CD4-positive, alpha-beta memory T cell (primary cell): ENCODE results near the gene OGFOD3. TPM values are rescaled to one million over a fixed set of nuclear protein-coding genes. Genes with fewer than 3 reads are reported as not detected.
"Not testable (repeated sequence)": the region's sequence is repeated elsewhere in the genome, so short reads cannot be mapped to it uniquely, and the experiment has no call there.

Source experiments
- CTCF ChIA-PET: fragments of 350-600 bp; sonication (Branson Sonifier 250); formaldehyde crosslinking; loops from one replicate; lab custom pipeline; 2021; ENCODE audit warnings: inconsistent platforms; ENCODE audit not compliant: partially characterized antibody; lab: Charles Lee
- POLR2A ChIA-PET: fragments of 350-600 bp; sonication (Branson Sonifier 250); formaldehyde crosslinking; loops from one replicate; lab custom pipeline; 2021; ENCODE audit not compliant: partially characterized antibody; lab: Charles Lee
- DNase-seq, 5 donors: peaks; one replicate each; pipeline versions ENCODE4 v3.0.0 to v3.0.0-alpha.2; 2020 to 2022; ENCODE audit warnings: mixed read lengths in 1 of 5
- H3K27ac ChIP-seq: one replicate; pipeline ENCODE4 v1.7.0; 2013; ENCODE audit warnings: low read depth, low read length
- H3K27me3 ChIP-seq: 2 replicates; pipeline ENCODE4 v1.7.0; 2013; ENCODE audit warnings: mild to moderate bottlenecking, low read length, moderate library complexity; ENCODE audit not compliant: insufficient read depth
- H3K36me3 ChIP-seq: 2 replicates; pipeline ENCODE4 v1.7.0; 2013; ENCODE audit warnings: mild to moderate bottlenecking, low read length, moderate library complexity; ENCODE audit not compliant: insufficient read depth
- H3K4me1 ChIP-seq: 2 replicates; pipeline ENCODE4 v1.7.0; 2013; ENCODE audit warnings: mild to moderate bottlenecking, low read length, moderate library complexity; ENCODE audit not compliant: insufficient read depth
- H3K4me3 ChIP-seq, 2 donors: one replicate each; pipeline ENCODE4 v1.7.0; 2013; ENCODE audit warnings: low read length in 2 of 2, mild to moderate bottlenecking in 1 of 2
- H3K9me3 ChIP-seq, 2 donors: one replicate each; pipeline ENCODE4 v1.7.0; 2013; ENCODE audit warnings: low read length in 2 of 2, control low read depth in 1 of 2; ENCODE audit not compliant: control insufficient read depth in 1 of 2
- H3K27ac Mint-ChIP-seq, 7 donors: one replicate each; pipeline ENCODE4 v1.8.0; 2020 to 2021; ENCODE audit warnings: mixed read lengths in 7 of 7, mild to moderate bottlenecking in 6 of 7, inconsistent platforms in 3 of 7, moderate library complexity in 3 of 7
- H3K27me3 Mint-ChIP-seq, 2 donors: one replicate each; pipeline ENCODE4 v1.8.0; 2020 to 2021; ENCODE audit warnings: mixed read lengths in 2 of 2
- H3K36me3 Mint-ChIP-seq, 2 donors: one replicate each; pipeline ENCODE4 v1.8.0; 2020 to 2021; ENCODE audit warnings: mixed read lengths in 2 of 2, inconsistent platforms in 1 of 2, mild to moderate bottlenecking in 1 of 2
- H3K4me1 Mint-ChIP-seq, 4 donors: one replicate each; pipeline ENCODE4 v1.8.0; 2020 to 2021; ENCODE audit warnings: mixed read lengths in 4 of 4, mild to moderate bottlenecking in 1 of 4
- H3K4me3 Mint-ChIP-seq, 8 donors: one replicate each; pipeline ENCODE4 v1.8.0; 2020 to 2021; ENCODE audit warnings: mixed read lengths in 8 of 8, mild to moderate bottlenecking in 7 of 8, moderate library complexity in 6 of 8, inconsistent platforms in 3 of 8
- H3K9me3 Mint-ChIP-seq, 8 donors: one replicate each; pipeline ENCODE4 v1.8.0; 2020 to 2021; ENCODE audit warnings: mixed read lengths in 8 of 8, mild to moderate bottlenecking in 5 of 8, inconsistent platforms in 3 of 8, moderate library complexity in 1 of 8
- intact Hi-C: fragments of 100-400 bp; cut with micrococcal nuclease; formaldehyde crosslinking; loops from one replicate; pipeline ENCODE4 v1.15.1; 2023
- polyA plus RNA-seq, 2 donors: library from polyadenylated mRNA; unstranded; fragments of 300-500 nt; fragmentation: Illumina TruSeq; gene quantifications; one replicate each; pipeline ENCODE4 v1.2.3, GENCODE V29; 2021
- total RNA-seq, 2 experiments: library from RNA; stranded (reverse); gene quantifications; one replicate each; pipeline ENCODE4 v1.2.3, GENCODE V29; 2021

Gene OGFOD3
- total and polyA plus RNA-seq, 4 experiments from 2014 or later, result 23.4 to 36.1 (median 29.5) TPM

- H3K9me3 ChIP-seq, DNase-seq, H3K4me3 Mint-ChIP-seq, H3K27ac ChIP-seq, H3K27me3 Mint-ChIP-seq, H3K4me3 ChIP-seq, H3K27me3 ChIP-seq, H3K36me3 ChIP-seq, CTCF ChIA-PET, H3K9me3 Mint-ChIP-seq: not testable (repeated sequence)
- intact Hi-C loops, result loop anchor here (5.0 kb wide), 1 partner anchor 299 kb away; the partner anchor contains the start of gene TBCD
- H3K36me3 Mint-ChIP-seq, result peaks cover 0 to 17% of the 10 kb centered on the region in 2 donors
- POLR2A ChIA-PET, result interaction anchor here (1.5 kb wide), 1 partner anchor 66 kb away, joined by 6 read pairs; the partner anchor contains the start of gene FOXK2
- H3K4me1 Mint-ChIP-seq, result peaks cover 27 to 47% (median 37%) of the 10 kb centered on the region in 4 donors
- H3K27ac Mint-ChIP-seq, result peak overlapping the region in 1 of 7 donors; percentile 8
- H3K4me1 ChIP-seq, result peaks cover 40% of the 10 kb centered on the region
Measured at GRCh38 chr17:82453151-82453550, 34.8 kb upstream of the OGFOD3 start.

- H3K4me1 ChIP-seq, result peaks cover 40% of the 10 kb centered on the region
- peaks cover 25 to 41% (median 32%) of the 10 kb centered on the region in 4 donors for H3K4me1 Mint-ChIP-seq
- no peak for DNase-seq
- H3K27ac ChIP-seq, result peak overlapping the region; percentile 86
- peaks cover 6% of the 10 kb centered on the region for H3K36me3 ChIP-seq
- peak overlapping the region in 6 of 7 donors; percentile 55 to 97 (median 88) for H3K27ac Mint-ChIP-seq
- peak overlapping the region in 7 of 8 donors; percentile 1 to 60 (median 46) for H3K4me3 Mint-ChIP-seq
- H3K27me3 Mint-ChIP-seq, result no peaks in the 10 kb centered on the region
- no peak overlapping the region for H3K4me3 ChIP-seq
- intact Hi-C loops, result loop anchor here (5.0 kb wide), 1 partner anchor 300 kb away; the partner anchor contains the start of gene TBCD
- H3K9me3 ChIP-seq, result no peaks in the 10 kb centered on the region
- no peaks in the 10 kb centered on the region for H3K9me3 Mint-ChIP-seq
- H3K36me3 Mint-ChIP-seq, result peaks cover 0 to 17% of the 10 kb centered on the region in 2 donors
- H3K27me3 ChIP-seq, result no peaks in the 10 kb centered on the region
- POLR2A ChIA-PET, result interaction anchor here (1.5 to 2.0 kb wide), 2 partner anchors 44 to 67 kb away, joined by 6 to 12 read pairs; partner anchors contain the start of gene FOXK2
- CTCF ChIA-PET, result no interaction called here
Measured at GRCh38 chr17:82452162-82452561, 33.8 kb upstream of the OGFOD3 start.

DNA sequence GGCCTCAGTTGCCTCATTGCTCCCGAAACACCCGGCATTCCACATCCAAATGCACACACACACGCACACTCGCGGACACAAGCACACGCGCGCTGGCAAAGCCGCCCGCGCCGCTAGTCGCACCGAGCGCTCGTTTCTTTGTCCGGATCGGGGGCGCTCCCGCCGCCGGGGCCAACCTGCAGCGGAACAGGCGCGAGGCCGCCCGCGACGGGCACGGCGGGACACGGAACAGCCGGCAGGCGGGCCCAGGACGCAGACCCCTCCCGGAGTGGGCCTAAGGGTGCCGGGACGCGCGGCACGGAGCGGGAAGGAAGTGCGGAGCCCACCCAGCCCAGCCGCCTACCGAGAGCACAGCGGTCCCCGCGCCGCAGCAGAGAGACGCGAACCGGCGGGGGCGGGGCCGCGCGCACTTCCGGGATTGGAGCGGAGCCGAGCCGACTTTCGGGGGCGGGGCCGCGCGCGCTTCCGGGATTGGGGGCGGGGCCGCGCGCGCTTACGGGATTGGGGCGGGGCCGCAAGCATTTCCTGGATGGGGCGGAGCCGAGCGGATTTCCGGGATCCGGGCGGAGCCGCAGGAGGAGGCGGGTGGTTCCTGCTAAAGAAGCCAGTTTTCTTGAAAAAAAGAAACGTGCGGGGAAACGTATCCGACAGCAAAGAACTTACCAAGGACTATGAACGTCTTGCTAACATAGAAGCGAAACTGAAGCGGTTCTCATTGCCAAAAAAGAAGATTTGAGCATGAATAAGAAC is 32.1 kb upstream of the OGFOD3 start, which contains the start of gene CYBC1:
Gene CYBC1 (minus strand): TSS at position 396 of the 750 bp plus-strand sequence. CDS start 1,498 bp downstream, outside the sequence.
- DNase-seq, result peak; percentile 90 to 93 (median 93)
- H3K36me3 Mint-ChIP-seq, result peaks cover 0 to 17% of the 10 kb centered on the region in 2 donors
- H3K27ac Mint-ChIP-seq, result peak within 1 kb of the TSS; percentile 93 to 99 (median 96)
- no peaks in the 10 kb centered on the region for H3K27me3 Mint-ChIP-seq
- H3K27me3 ChIP-seq, result no peaks in the 10 kb centered on the region
- ChIA-PET CTCF (no interaction called here), POLR2A (interaction anchor here (1.4 to 3.3 kb wide), 4 partner anchors 8 to 46 kb away, joined by 3 to 50 read pairs (median 14); partner anchors contain the start of gene NARF)
- peak within 1 kb of the TSS; percentile 86 to 98 (median 94) for H3K4me3 Mint-ChIP-seq
- intact Hi-C loops, result loop anchor here (1.0 to 5.0 kb wide), 4 partner anchors 8 to 302 kb away; partner anchors contain the start of genes HEXD, NARF, OGFOD3 and TBCD
- peaks cover 14% of the 10 kb centered on the region for H3K36me3 ChIP-seq
- peaks cover 44% of the 10 kb centered on the region for H3K4me1 ChIP-seq
- H3K27ac ChIP-seq, result peak within 1 kb of the TSS; percentile 86
- no peaks in the 10 kb centered on the region for H3K9me3 Mint-ChIP-seq
- peak within 1 kb of the TSS; percentile 86 to 95 for H3K4me3 ChIP-seq
- no peaks in the 10 kb centered on the region for H3K9me3 ChIP-seq
- H3K4me1 Mint-ChIP-seq, result peaks cover 22 to 48% (median 30%) of the 10 kb centered on the region in 4 donors

DNA sequence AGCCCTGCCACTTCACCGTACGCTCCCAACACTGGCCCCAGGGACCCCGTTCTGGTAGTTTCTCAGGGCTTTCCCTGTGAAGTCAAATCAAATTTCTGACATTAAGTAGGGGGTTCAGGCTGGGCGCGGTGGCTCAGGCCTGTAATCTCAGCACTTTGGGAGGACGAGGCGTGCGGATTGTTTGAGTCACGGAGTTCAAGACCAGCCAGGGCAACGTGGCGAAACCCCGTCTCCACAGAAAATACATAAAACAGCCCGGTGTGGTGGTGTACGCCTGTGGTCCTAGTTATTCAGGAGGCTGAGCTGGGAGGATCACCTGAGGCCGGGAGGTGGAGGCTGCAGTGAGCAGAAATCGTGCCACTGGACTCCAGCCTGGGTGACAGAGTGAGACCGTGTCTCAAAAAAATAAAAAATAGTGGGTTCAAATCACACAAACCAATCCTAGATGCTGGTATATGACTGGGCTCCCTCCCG is 31.5 kb upstream of the OGFOD3 start:
- peak overlapping the region; percentile 86 to 98 (median 94) for H3K4me3 Mint-ChIP-seq
- H3K36me3 ChIP-seq, result peaks cover 15% of the 10 kb centered on the region
- H3K27ac ChIP-seq, result peak overlapping the region; percentile 86
- peaks cover 0 to 17% of the 10 kb centered on the region in 2 donors for H3K36me3 Mint-ChIP-seq
- H3K4me1 ChIP-seq, result peaks cover 47% of the 10 kb centered on the region
- intact Hi-C loops, result loop anchor here (1.0 to 5.0 kb wide), 4 partner anchors 8 to 302 kb away; partner anchors contain the start of genes HEXD, NARF, OGFOD3 and TBCD
- no peaks in the 10 kb centered on the region for H3K9me3 ChIP-seq
- DNase-seq, result peak in 3 of 5 donors; percentile 21 to 64 (median 43)
- no peaks in the 10 kb centered on the region for H3K27me3 ChIP-seq
- ChIA-PET CTCF (interaction anchor here (0.6 to 0.7 kb wide), 2 partner anchors 31 to 32 kb away, joined by 3 read pairs; no protein-coding TSS in a partner anchor), POLR2A (interaction anchor here (0.6 to 3.3 kb wide), 11 partner anchors 8 to 766 kb away, joined by 3 to 50 read pairs (median 4); partner anchors contain the start of genes ARL16, FOXK2, HGS and NARF)
- H3K4me1 Mint-ChIP-seq, result peaks cover 22 to 48% (median 30%) of the 10 kb centered on the region in 4 donors
- H3K4me3 ChIP-seq, result peak overlapping the region; percentile 86 to 95
- H3K27ac Mint-ChIP-seq, result peak overlapping the region; percentile 85 to 99 (median 96)
- no peaks in the 10 kb centered on the region for H3K9me3 Mint-ChIP-seq
- H3K27me3 Mint-ChIP-seq, result no peaks in the 10 kb centered on the region

- intact Hi-C loops, result no loop called here
- peaks cover 47% of the 10 kb centered on the region for H3K4me1 ChIP-seq
Measured at GRCh38 chr17:82449131-82449882, 30.9 kb upstream of the OGFOD3 start.

GRCh38 chr17:82447876-82448275 is 29.5 kb upstream of the OGFOD3 start:
- Mint-ChIP-seq H3K36me3 (peaks cover 0 to 21% of the 10 kb centered on the region in 2 donors), H3K27ac (peak overlapping the region; percentile 13 to 85 (median 78)), H3K27me3 (no peaks in the 10 kb centered on the region), H3K4me1 (peaks cover 22 to 51% (median 30%) of the 10 kb centered on the region in 4 donors), H3K4me3 (peak overlapping the region in 6 of 8 donors; percentile 4 to 69 (median 62)), H3K9me3 (no peaks in the 10 kb centered on the region)
- peak overlapping the region; percentile 45 for H3K27ac ChIP-seq
- H3K36me3 ChIP-seq, result peaks cover 30% of the 10 kb centered on the region
- H3K4me1 ChIP-seq, result peaks cover 47% of the 10 kb centered on the region
- no peaks in the 10 kb centered on the region for H3K27me3 ChIP-seq
- no peak overlapping the region for H3K4me3 ChIP-seq
- intact Hi-C loops, result no loop called here
- DNase-seq, result no peak
- H3K9me3 ChIP-seq, result no peaks in the 10 kb centered on the region
- ChIA-PET POLR2A (interaction anchor here (3.3 kb wide), 1 partner anchor 10 kb away, joined by 50 read pairs; the partner anchor contains the start of gene NARF), CTCF (no interaction called here)

More at GRCh38 chr17:82449131-82449882, 30.9 kb upstream of the OGFOD3 start:
- ChIA-PET CTCF (interaction anchor here (0.6 to 1.2 kb wide), 3 partner anchors 30 to 45 kb away, joined by 3 to 4 read pairs (median 3); no protein-coding TSS in a partner anchor), POLR2A (interaction anchor here (0.6 to 3.3 kb wide), 14 partner anchors 9 to 766 kb away, joined by 3 to 50 read pairs (median 4); partner anchors contain the start of genes ARL16, FOXK2, HGS and NARF)
- DNase-seq, result peak; percentile 73 to 93 (median 76)
- Mint-ChIP-seq H3K4me3 (peak overlapping the region; percentile 86 to 98 (median 94)), H3K27ac (peak overlapping the region; percentile 85 to 99 (median 96)), H3K9me3 (no peaks in the 10 kb centered on the region), H3K36me3 (peaks cover 0 to 17% of the 10 kb centered on the region in 2 donors), H3K27me3 (no peaks in the 10 kb centered on the region), H3K4me1 (peaks cover 22 to 48% (median 30%) of the 10 kb centered on the region in 4 donors)
- H3K4me3 ChIP-seq, result peak overlapping the region; percentile 86 to 95
- H3K36me3 ChIP-seq, result peaks cover 19% of the 10 kb centered on the region
- H3K27ac ChIP-seq, result peak overlapping the region; percentile 86
- no peaks in the 10 kb centered on the region for H3K9me3 ChIP-seq
- no peaks in the 10 kb centered on the region for H3K27me3 ChIP-seq
